ENCODE data around the gene TIMM22. TPM values are rescaled to one million over a fixed set of nuclear protein-coding genes. Genes with fewer than 3 reads are reported as not detected.

TIMM22 gene
- total and polyA plus RNA-seq, 2 of the 4 experiments (the other 2 are of a cell fraction) = 12.7 to 12.9 TPM

- no peak; the same call in 1 of the 2 replicates for TF ChIP-seq RAD21 (IDR thresholded peaks at IDR 0.05; ENCODE audit: low read length)
- peak; percentile 37; the same call in 1 of the 2 replicates for TF ChIP-seq USF2 (IDR thresholded peaks at IDR 0.05; ENCODE audit: low read depth, low read length)
- TF ChIP-seq NFE2L2 (IDR thresholded peaks at IDR 0.05; ENCODE audit: low read depth, low read length) = no peak
- TF ChIP-seq MXI1 (IDR thresholded peaks at IDR 0.05; ENCODE audit: borderline replicate concordance, low read depth, low read length) = peak; percentile 98
- TF ChIP-seq MAZ (IDR thresholded peaks at IDR 0.05; ENCODE audit: borderline replicate concordance, low read depth, low read length) = no peak
- peak; percentile 87 for TF ChIP-seq CEBPB (IDR thresholded peaks at IDR 0.05; ENCODE audit: low read depth, low read length)
- TF ChIP-seq RCOR1 (IDR thresholded peaks at IDR 0.05; ENCODE audit: insufficient replicate concordance, low read length) = no peak
- no peak for TF ChIP-seq CHD1 (IDR thresholded peaks at IDR 0.05; ENCODE audit: low read depth, low read length)
- peaks cover 9% of the 10 kb centered on the region for H3K9me1 ChIP-seq (ENCODE audit: insufficient read depth, low read length)
- H3K23ac ChIP-seq (ENCODE audit: low read depth, low read length) = peak overlapping the region; percentile 99
- H3K56ac ChIP-seq (ENCODE audit: extremely low read depth, insufficient read depth, low read length) = peak overlapping the region; percentile 94
- peaks cover 4% of the 10 kb centered on the region; the same call in 1 of the 2 replicates for H3K36me3 ChIP-seq (ENCODE audit: control insufficient read depth, insufficient read depth, low read length)
- H3K4me3 ChIP-seq (ENCODE audit: insufficient read depth, low read depth, low read length) = peak overlapping the region; percentile 86
- dilution Hi-C loops (cut with HindIII; ENCODE audit: low sequenced_read_pairs, unreplicated experiment) = loop anchor here (25.0 kb wide), 1 partner anchor 191 kb away; the partner anchor contains the start of genes GLOD4 and MRM3
- no peaks in the 10 kb centered on the region for H3K27me3 ChIP-seq (ENCODE audit: control insufficient read depth, insufficient read depth, low read length)
- in situ Hi-C loops (cut with MboI; ENCODE audit: low sequenced_read_pairs) = no loop called here
- 0 out of 3 replicates have a peak overlapping the region, but pooled peaks have one; percentile 12 for H2BK15ac ChIP-seq (ENCODE audit: low read depth, low read length)
- peak overlapping the region; percentile 93 for H3K4ac ChIP-seq (ENCODE audit: low read depth, low read length)
- POLR2A ChIA-PET (ENCODE audit: unreplicated experiment) = interaction anchor here (0.6 to 0.7 kb wide), 3 partner anchors 169 to 1245 kb away, joined by 3 read pairs; no protein-coding TSS in a partner anchor
- peak overlapping the region; percentile 74 for H3K27ac ChIP-seq (ENCODE audit: insufficient read depth, low read length)
- intact Hi-C loops (cut with micrococcal nuclease) = loop anchor here (2.0 kb wide), 1 partner anchor 46 kb away; no protein-coding TSS in a partner anchor
- WGBS, 2 experiments (ENCODE audit: extremely low coverage in 2 of 2, insufficient read length in 1 of 2) = 0% methylated on average over 29 of the region's 72 CpGs; no CpG with 5 or more reads in 1 of the 2 experiments
- H3K4me1 ChIP-seq (ENCODE audit: control insufficient read depth, insufficient read depth, low read length) = peaks cover 12% of the 10 kb centered on the region
- peak overlapping the region; percentile 96 for H3K9ac ChIP-seq (ENCODE audit: low read depth, low read length)
- H2BK5ac ChIP-seq (ENCODE audit: low read depth, low read length, poor library complexity, severe bottlenecking) = peak overlapping the region; percentile 63
- peak overlapping the region; percentile 16; the same call in 1 of the 2 replicates for H4K5ac ChIP-seq (ENCODE audit: low read depth, low read length)
- H4K8ac ChIP-seq (ENCODE audit: low read depth in 2 of 2, low read length in 2 of 2) = peak overlapping the region in 1 of 2 experiments; percentile 72; a peak in 3 of 4 replicates
- peak overlapping the region; percentile 77 for H2AK5ac ChIP-seq (ENCODE audit: low read depth, low read length)
- peak overlapping the region; percentile 95 for H3K4me2 ChIP-seq (ENCODE audit: low read depth, low read length)
- BruUV-seq (replicated peaks) = no TSS peak
- peak overlapping the region; percentile 62 for H4K91ac ChIP-seq (ENCODE audit: insufficient read depth, low read depth, low read length)
- peak overlapping the region; percentile 73 for H2AFZ ChIP-seq (replicated peaks; ENCODE audit: low read length, poor library complexity)
- H3K79me1 ChIP-seq (ENCODE audit: low read depth in 1 of 2, low read length in 2 of 2) = peaks cover 7 to 32% of the 10 kb centered on the region in 2 experiments; a peak in 3 of 4 replicates
- peak overlapping the region; percentile 65 for H2BK120ac ChIP-seq (ENCODE audit: low read depth, low read length)
- peak; percentile 61 for DNase-seq
- H4K20me1 ChIP-seq (ENCODE audit: insufficient read depth, low read length) = peaks cover 44% of the 10 kb centered on the region
- peak; percentile 1; the same call in 1 of the 2 replicates for ATAC-seq (ENCODE audit: low read depth)
- peak overlapping the region; percentile 97 for H3K14ac ChIP-seq (replicated peaks; ENCODE audit: low read depth, low read length)
- peak overlapping the region; percentile 98 for H2AK9ac ChIP-seq (replicated peaks; ENCODE audit: low read depth, low read length, poor library complexity)
- no peaks in the 10 kb centered on the region for H3K9me3 ChIP-seq (ENCODE audit: control insufficient read depth, insufficient read depth, low read length)
- H2BK20ac ChIP-seq (ENCODE audit: low read depth, low read length) = peak overlapping the region; percentile 3; the same call in 1 of the 2 replicates
- peak overlapping the region; percentile 63 for H3K18ac ChIP-seq (ENCODE audit: low read depth, low read length)
- CTCF ChIA-PET = no interaction called here
These were observed 18.5 kb upstream of the TIMM22 start for GRCh38 chr17:978103-979093.
